GM21529 (cell line): ENCODE results near the gene RPS6KA2.
"Not testable (repeated sequence)": the region's sequence is repeated elsewhere in the genome, so short reads cannot be mapped to it uniquely, and the experiment has no call there.

ENCODE experiments used
- ATAC-seq: cut with Tn5 transposase; IDR thresholded peaks from one replicate; pipeline ENCODE4 v1.9.1; 2021; ENCODE audit not compliant: unreplicated experiment

Gene RPS6KA2

DNA sequence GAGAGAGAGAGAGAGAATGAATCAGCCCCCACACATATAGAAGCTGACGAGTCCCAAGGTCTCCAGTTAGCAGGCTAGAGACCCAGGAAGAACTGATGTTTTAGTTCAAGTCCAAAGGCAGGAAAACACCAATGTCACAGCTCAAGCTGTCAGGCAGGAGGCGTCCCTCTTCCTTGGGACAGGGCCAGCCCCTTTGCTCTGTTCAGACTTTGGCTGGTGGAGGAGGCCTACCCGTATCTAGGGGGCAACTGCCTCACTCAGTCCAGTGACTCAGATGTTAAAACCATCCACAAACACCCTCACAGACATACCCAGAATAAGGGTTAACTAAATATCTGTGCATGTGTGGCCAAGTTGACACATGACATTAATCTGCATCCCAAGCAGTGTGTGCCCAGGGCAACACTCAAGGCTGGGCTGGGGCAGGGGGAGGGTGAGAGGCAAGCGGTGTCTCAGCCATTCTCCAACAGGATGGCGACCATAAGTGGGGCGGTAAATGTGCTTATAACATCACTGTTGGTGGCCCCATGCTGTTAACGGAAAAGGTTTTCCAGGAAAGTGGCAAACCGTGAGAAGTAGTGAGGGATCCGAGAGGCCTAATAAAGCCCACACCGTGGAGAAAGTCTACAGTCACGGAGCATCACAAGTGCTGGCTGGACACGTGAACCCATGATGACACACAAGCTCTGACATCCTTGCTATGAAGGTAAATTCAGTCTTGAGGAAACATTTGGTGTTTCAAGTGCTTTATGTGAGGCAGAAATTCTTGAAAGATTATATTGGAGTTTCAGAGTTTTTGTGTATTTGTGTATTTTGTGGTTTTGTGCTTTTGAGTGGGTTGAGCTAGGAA lies 68.7 kb downstream of the RPS6KA2 start:
- no peak for ATAC-seq

DNA sequence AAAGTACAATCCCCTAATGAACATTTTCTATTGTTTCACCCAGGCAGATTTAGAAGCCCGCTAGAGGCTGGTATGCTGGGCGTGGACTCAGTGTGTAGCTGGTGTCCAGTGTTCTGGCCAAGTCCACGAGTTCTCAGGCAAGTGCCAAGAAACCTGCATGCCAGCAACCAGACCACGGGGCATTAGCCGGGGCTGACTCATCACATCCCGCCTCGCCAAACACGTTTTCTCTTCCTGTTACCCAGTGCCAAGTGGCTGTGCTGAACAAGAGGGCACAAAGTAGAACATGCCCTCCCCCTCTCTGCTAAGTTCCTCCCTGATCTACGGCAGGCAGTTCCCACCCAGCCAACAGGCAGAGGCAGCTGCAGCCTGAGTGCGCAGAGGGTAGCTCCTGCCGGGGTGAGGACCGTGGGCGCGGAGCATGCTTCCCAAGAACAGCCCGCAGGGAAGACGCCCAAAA lies 70.2 kb downstream of the RPS6KA2 start:
- no peak for ATAC-seq

DNA sequence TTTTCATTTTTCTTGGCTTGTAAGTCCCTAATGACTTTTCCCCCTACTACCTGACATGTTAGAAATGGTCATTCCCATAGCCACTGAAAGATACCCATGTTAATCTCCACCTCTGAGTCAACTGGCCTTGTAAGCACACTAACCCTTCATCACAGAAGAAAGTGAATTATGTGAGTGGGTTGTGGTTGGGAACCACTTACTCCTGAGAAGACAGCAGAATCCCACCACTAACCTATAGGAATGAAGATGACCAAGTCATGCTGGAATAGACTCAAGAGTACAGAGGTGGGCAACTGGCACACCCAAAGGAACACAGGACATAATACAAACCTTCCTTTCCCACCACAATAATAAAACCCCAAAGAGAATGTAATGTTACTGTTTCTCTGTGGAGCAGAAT lies 70.7 kb downstream of the RPS6KA2 start:
- ATAC-seq, result no peak

DNA sequence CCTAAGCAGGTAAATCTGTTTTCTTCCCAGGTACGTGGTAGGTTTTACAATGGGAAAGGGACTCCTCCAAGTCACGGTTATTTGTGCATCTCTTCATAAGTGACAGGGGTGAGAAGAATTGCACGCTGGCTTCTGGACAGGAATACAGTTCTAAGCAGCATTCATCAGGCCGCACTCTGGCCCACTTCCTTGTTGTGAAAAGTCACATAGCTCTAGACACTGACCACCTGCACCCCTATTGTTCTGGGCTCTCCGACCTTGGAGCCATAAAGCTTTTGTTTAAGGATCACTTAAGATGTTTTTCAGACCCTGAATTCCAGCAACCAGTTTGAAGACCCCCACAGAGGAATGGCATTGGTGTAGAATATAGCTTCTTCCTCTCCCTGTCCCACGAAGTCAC lies 72.0 kb downstream of the RPS6KA2 start:
- no peak for ATAC-seq

DNA sequence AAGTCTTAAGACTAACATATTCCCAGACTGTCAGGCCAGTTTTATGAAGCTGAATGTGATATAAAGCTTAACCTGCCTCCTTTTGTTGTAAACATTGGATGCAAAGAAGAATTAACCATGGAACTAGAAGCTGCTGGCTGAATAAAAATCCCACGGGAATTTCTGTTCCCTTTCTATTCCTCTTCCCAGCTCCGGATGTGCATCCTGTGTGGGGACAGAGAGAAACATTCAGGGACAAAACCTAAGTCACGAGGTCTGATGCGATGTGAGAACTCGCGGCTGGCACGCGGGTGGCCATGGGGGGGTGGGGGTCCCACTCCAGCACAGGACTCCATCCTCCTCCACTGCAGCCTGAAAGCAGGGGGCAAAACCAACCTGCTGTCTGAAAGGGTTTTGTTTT lies 72.7 kb downstream of the RPS6KA2 start:
- ATAC-seq, result no peak

DNA sequence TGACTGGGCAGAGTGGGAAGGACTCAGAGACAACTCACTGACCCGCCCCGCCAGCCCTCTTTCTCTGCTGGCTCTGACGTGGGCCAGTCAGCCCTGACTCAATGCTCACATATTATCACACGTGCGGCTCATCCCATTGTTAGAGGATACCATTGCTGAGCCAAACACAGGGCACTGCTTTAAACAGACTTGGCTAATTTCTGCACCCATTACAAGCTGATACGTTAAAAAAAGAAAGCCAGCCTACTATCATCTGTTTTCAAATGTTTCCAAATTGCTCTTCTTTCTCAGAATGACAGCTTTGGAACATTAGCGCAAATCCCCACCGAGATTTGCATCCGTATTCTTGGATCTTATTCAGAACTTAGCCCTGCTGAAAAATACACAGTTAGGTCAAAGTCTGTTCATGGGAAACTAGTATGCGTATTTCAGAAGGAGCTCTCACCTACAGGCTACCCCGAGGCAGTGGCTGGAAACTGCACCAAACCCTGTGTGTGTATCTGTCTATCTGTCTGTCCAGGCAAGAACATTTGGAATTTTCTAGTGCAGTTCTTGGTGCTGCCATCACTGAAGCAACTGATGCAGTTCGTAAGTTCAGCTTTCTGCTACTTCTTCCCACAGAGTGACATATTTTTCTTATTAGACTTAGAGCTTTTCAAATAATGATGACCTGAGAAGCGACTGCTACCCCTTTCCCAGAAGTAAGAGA lies 73.3 kb downstream of the RPS6KA2 start:
- ATAC-seq, result no peak

DNA sequence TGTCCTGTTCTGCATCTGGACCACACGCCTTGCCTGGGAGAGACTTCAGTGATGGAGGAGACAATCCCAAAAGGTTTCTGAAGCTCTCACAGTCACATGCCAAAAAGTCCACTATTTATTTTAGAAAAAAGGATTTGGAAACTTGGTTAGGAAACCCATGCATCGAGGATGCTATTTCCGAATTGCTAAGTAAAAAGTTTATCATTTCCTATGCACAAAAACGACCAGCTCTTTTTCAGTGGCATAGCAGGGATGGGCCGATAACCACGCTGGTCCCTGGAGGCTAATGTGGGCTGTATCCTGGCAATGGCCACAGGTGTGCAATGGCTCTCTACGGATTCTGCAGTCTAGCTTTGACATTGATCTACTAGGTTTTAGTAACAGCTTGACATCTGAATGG lies 74.5 kb downstream of the RPS6KA2 start:
- no peak for ATAC-seq

DNA sequence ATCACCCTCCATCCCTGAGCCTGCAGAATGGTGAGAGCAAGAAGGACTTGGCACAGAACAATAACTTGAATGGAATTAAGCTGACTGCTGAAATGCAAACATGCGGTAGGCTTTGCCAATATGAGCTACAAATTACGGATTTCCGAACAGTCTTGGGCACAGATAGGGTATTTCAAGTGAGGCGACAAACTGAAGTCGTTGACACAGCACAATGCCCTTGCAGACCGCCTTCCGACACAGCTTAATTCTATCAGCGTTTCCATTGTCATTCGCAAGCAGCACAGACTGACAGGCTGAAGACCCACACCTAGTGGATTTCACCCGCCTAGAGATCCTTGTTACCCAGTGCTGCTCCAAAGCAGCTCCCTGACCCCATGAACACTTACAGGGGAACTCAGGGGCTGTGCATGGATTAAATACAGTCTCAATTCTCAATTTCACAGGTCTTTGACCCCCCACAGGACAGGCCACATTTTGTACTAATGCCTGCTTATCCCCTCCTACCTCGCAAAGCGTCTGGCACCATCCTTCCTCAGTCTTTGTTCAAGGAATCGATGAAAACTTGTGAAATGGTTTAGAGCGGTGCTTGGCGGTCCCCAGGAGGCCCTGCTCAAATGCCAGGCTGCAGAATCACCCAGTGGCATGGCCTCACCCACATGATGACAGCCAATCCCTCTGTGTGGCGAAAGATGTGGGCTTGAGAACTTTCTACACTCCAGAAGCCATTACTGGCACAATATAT lies 75.1 kb downstream of the RPS6KA2 start:
- ATAC-seq, result no peak

DNA sequence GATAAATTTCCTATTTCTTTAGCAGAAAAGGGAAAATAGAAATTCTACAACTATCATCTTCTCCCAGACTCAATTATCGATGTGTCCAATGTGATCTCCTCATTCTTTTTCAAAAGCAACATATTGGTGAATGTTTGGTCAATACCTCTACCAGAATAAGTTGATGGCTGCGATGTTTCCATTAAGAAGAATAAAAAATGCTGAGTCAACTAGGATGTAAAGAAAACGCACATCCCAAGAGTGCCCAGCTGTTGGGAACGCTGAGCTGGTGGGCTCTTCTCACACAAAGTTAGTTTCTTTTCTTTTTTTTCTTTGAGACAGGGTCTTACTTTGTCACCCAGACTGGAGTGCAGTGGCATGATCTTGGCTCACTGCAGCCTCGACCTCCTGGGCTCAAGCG lies 80.4 kb downstream of the RPS6KA2 start:
- ATAC-seq, result no peak

DNA sequence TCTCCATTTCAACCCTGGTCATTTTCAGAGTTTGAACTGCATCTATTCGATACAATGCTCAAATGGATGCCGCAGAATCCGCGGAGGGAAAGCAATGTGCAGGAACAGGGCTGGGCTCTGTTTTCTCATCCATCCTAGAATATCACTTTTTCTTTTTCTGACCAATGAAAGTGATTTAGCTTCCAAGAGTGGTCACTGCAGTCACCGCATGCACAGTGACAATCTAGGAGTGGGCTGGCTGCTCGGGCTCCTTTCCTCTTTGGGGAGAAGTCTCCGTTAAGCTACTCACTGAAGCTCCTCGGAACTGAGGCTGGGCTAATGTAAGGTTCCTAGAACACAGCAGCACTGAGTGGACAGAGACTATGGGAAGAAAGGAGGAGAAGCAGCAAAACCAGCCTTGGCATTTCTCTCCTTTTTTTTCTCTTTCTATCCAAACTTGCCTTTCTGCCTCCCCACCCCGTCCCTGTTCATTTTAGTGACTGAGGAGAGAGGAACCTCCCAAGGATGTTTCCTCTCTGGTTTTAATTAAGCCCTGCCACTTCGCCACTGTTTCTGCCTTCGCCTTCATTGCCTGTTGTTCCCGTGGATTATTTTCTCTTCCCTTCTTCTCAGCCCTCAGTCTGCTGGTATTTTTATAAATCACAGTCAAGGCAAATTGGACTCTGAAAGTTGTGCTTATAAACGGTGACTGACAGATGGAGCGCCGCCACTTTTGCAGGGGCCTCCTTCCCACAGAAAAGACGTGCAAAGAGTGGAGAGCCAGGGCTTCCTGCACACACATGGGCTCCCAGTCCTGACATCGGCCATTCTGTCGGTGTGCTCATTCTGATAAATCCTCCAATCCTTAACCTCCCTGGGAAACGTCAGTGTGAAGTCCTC lies 81.7 kb downstream of the RPS6KA2 start:
- no peak for ATAC-seq

DNA sequence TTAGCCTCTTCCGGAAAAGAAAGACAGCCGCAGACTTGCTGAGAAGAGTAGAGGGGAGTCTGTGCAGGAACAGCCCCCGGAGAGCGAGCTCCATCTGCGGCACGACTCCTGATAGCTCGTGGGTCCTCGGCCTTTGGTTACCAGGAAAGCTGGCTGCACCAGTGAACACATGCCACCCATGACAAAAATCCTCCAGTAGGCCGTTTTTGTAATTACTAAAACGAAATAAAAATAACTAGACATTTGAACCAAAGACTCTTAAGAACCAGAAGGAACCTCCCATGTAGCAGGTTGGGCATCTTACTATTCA lies 82.8 kb downstream of the RPS6KA2 start:
- ATAC-seq, result no peak

DNA sequence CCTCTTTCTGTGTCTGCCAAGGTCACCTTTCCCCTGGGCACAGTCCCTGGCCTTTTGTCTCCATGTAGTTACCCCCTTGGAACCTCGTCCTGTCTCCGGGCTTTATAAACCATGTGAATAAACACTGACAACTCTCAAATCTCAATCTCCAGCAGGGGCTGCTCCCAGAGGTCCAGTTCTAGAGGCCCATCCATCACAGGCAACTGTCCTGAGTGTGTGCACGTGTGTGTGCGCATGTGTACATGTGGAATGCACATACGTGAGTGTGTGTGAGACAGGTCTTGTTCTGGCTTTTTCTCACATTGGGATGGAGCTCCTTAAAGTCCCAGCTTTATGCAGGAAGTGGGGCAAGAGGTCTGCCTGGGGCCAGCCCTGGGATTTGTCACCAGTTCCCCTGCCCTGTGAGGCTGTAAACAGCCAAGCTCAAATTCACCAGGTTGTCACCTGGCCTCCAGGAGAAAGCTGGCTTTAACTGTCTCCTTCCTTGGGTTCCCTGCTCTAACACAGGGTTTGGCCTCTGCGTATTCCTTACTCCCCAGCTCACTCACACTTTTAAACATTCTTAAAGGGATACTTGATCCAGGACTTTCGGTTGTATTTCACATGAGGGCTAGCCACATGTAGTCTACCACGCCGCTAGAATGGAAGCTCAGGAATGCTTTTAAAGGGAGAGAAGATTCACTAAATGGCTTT lies 83.3 kb downstream of the RPS6KA2 start:
- ATAC-seq, result no peak

DNA sequence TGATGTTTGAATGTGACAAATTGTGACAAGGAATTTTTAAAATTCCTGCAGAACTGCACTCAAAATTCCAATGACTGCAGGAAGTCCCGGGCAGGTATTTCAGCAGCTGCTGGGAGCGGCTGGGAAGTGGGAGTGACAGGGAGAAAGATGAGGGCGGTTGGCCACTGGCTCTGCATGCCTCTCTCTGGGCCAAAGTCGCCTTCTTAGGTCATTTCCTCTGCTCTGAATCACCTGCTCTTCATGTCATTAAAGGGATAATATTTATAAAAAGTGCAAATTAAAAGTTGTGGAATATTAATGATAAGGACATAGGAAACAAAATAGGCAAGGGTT lies 84.5 kb downstream of the RPS6KA2 start:
- no peak for ATAC-seq

DNA sequence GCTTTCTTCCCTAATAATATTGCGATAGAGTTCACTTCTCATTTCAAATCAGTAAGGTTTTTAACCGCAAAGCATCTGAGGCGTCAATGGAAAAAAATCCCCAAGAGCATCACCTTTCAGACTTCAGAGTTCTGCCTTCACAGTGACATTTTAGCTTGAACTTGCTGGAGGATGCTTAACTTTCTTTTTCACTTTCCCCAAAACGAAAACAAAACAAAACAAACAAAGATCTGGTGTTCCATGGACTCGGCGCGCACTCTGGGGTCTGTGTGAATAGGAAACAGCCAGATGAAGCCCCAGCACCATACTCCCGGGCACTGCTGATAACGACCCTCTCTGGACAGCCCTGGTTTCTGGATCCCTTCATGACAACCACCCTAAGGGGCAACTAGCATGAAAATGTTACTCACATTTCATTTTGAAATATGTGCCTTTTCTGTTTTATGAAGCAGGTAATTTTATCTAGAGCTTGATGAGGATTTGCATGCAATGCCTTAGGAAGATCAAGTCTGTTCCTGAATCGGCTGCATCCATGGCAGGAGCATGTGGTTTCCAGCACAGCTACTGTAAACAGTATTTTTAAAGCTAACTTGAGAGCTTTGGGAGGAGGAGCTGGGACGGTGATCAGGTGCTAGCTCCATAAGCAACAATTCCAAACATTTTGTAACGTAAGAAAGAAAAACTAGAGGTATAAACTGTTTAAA lies 85.0 kb downstream of the RPS6KA2 start:
- ATAC-seq, result no peak

DNA sequence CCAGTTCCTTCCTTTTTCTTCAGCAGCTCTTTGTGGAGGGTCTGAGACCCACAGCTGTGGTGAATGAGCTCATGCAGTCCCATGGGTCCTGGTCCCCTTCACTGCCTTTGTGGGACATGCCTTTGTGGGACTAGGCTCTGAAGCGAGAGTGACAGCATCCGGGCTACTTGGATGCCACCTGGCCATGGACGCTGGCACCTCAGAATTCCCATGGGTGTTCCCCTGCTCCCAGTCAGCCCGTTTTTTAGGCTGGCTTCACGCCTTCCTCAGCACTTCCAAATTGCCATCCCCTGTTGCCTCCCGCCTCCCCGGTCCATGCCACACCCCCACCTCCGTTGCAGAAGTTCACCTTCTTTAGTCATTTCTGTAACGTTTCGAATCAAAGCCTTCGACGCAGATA lies 85.7 kb downstream of the RPS6KA2 start:
- ATAC-seq, result peak; percentile 6

DNA sequence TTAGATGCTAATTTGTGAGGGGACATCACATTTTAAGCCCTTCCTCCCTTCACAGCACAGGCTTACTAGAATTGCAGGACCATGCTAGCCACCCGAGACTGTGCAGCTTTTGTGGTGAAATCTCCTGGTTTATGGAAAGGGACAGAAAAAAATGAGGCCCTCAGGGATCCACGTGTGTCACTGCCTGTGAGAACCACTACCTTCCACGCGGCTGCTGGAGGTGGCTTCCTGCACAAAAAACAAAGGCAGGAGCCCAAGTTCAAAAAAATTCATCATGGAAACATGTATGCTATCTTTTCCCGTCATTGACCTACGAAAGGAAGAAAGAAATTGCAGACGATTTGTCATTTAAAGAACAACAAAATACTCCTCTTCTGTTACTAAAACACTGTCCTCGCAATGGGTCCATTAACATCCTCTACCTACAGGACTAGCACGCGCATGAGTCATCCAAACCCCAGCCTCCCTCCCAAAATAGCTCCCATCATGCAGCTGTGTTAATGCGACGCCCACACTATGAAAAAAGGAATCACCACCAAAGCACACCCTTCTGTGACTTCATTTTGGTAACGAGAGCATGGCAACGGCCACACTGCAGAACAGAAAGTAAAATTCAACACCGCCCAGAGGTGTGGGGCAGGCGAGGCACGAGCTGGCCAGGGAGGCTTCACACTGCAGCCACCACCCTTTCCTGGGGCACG lies 86.3 kb downstream of the RPS6KA2 start:
- ATAC-seq, result peak; percentile 97

DNA sequence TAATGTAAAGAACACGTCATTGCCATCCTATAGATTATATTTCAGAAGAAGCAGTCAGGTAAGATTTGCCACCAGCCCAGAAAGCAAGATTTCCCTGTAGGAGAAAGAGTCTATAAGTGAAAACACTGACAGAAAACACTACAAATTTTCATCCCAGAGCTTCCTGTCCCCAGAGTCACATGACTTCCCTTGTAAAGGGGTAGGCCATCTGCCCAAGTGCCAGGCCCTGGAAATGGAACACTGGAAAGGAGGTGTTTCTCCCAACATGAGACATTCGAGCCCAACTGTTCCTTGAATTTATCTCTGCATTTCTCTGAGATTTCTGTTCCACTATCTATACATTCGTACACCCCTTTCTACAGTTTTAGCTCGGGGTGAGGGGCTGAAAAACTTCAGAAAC lies 87.5 kb downstream of the RPS6KA2 start:
- ATAC-seq, result no peak

DNA sequence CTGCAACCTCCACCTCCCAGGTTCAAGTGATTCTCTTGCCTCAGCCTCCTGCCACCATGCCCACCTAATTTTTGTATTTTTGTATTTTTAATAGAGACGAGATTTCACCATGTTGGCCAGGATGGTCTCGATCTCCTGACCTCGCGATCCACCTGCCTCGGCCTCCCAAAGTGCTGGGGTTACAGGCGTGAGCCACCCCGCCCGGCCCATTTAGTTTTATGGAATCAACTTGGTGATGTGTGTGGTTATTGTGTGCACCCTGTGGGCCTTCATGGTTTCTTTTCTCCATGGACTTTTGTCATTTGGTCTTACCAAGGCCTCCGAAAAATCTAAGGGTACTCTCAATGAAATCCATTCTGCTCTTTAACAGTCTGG lies 88.1 kb downstream of the RPS6KA2 start:
- not testable (repeated sequence) for ATAC-seq

DNA sequence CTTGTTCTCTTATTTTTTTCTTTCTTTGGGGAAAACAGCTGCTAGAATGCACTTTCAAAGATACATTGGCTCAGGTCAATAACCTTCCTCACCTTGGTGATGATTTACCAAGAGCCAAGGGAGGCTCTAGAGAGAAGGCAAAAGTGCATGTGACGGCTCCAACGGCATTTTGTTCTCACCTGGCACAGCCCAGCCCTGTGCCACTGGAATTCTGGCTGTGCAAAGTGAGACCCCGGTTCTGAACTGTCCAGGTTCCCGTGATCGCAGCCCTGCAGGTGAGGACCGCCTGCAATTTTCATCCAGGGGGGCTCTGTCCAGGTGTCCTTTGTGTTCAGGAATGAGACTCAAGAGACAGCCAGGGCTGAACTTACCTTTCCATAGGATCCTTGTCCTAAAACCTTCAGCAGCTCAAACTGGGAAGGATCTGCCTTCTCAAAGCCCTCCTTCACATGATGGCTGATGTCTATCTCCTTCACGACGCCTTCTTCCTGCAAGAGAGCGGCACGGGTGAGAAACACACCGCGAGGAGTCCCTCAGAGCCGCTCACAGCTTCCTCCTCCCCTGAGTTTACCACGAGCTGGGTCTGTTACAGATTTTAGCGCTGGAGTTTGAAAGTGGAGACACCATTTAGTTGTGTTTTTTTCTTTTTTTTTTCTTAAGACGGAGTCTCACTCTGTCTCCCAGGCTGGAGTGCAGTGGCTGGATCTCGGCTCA lies 88.6 kb downstream of the RPS6KA2 start:
- ATAC-seq, result no peak
